ENCODE data around the gene GABRG2.

The GABRG2 gene

GRCh38 chr5:162139190-162139589, 71.6 kb downstream of the GABRG2 start:
- Histone ChIP-seq H3F3A (ENCODE audit: low read depth) (no peaks in the 10 kb centered on the region), H3K9me2 (replicated peaks; ENCODE audit: low read depth, low read length) (no peaks in the 10 kb centered on the region), H3K79me2 (ENCODE audit: insufficient read depth, low read length) (no peaks in the 10 kb centered on the region), H4K20me1 (ENCODE audit: insufficient read depth, low read length, poor library complexity, severe bottlenecking) (no peaks in the 10 kb centered on the region), H3K4me2 (ENCODE audit: low read depth, low read length, poor library complexity, severe bottlenecking) (no peak overlapping the region), H2AFZ (ENCODE audit: low read length) (no peak overlapping the region), H3K9me3 (ENCODE audit: insufficient read depth, low read depth, low read length) (no peaks in the 10 kb centered on the region), H3K4me3 (ENCODE audit: low read length, poor library complexity, severe bottlenecking) (no peak overlapping the region), H3K36me3 (ENCODE audit: insufficient read depth, low read length) (no peaks in the 10 kb centered on the region), H3K4me1 (ENCODE audit: insufficient read depth, low read length, poor library complexity, severe bottlenecking) (no peaks in the 10 kb centered on the region), H3K27me3 (ENCODE audit: insufficient read depth, low read length, poor library complexity, severe bottlenecking) (no peaks in the 10 kb centered on the region), H3K9ac (ENCODE audit: low read depth, low read length, poor library complexity, severe bottlenecking) (no peak overlapping the region)
- TF ChIP-seq CTCF (conservative IDR thresholded peaks at IDR 0.05; ENCODE audit: low read length) (no peak), EZH2phosphoT487 (IDR thresholded peaks at IDR 0.05; ENCODE audit: borderline replicate concordance) (no peak)

GRCh38 chr5:162154242-162154641, 86.7 kb downstream of the GABRG2 start:
- H2AFZ ChIP-seq (ENCODE audit: low read length), result no peak overlapping the region
- H3K27me3 ChIP-seq (ENCODE audit: insufficient read depth, low read length, poor library complexity, severe bottlenecking), result no peaks in the 10 kb centered on the region
- no peak for TF ChIP-seq CTCF (conservative IDR thresholded peaks at IDR 0.05; ENCODE audit: low read length)
- no peak for TF ChIP-seq EZH2phosphoT487 (IDR thresholded peaks at IDR 0.05; ENCODE audit: borderline replicate concordance)
- no peaks in the 10 kb centered on the region for H3K9me3 ChIP-seq (ENCODE audit: insufficient read depth, low read depth, low read length)
- H3K4me3 ChIP-seq (ENCODE audit: low read length, poor library complexity, severe bottlenecking), result no peak overlapping the region
- H3K79me2 ChIP-seq (ENCODE audit: insufficient read depth, low read length), result no peaks in the 10 kb centered on the region
- H3F3A ChIP-seq (ENCODE audit: low read depth), result no peaks in the 10 kb centered on the region
- no peaks in the 10 kb centered on the region for H3K9me2 ChIP-seq (replicated peaks; ENCODE audit: low read depth, low read length)
- H3K4me1 ChIP-seq (ENCODE audit: insufficient read depth, low read length, poor library complexity, severe bottlenecking), result no peaks in the 10 kb centered on the region
- no peak overlapping the region for H3K9ac ChIP-seq (ENCODE audit: low read depth, low read length, poor library complexity, severe bottlenecking)
- H3K4me2 ChIP-seq (ENCODE audit: low read depth, low read length, poor library complexity, severe bottlenecking), result no peak overlapping the region
- no peaks in the 10 kb centered on the region for H4K20me1 ChIP-seq (ENCODE audit: insufficient read depth, low read length, poor library complexity, severe bottlenecking)
- no peaks in the 10 kb centered on the region for H3K36me3 ChIP-seq (ENCODE audit: insufficient read depth, low read length)

- Histone ChIP-seq H3K36me3 (ENCODE audit: insufficient read depth, low read length) (no peaks in the 10 kb centered on the region), H3K4me3 (ENCODE audit: low read length, poor library complexity, severe bottlenecking) (no peak overlapping the region), H3K4me1 (ENCODE audit: insufficient read depth, low read length, poor library complexity, severe bottlenecking) (no peaks in the 10 kb centered on the region), H3K9ac (ENCODE audit: low read depth, low read length, poor library complexity, severe bottlenecking) (no peak overlapping the region), H3K4me2 (ENCODE audit: low read depth, low read length, poor library complexity, severe bottlenecking) (no peak overlapping the region), H3K79me2 (ENCODE audit: insufficient read depth, low read length) (no peaks in the 10 kb centered on the region), H3F3A (ENCODE audit: low read depth) (no peaks in the 10 kb centered on the region), H4K20me1 (ENCODE audit: insufficient read depth, low read length, poor library complexity, severe bottlenecking) (no peaks in the 10 kb centered on the region), H3K27me3 (ENCODE audit: insufficient read depth, low read length, poor library complexity, severe bottlenecking) (no peaks in the 10 kb centered on the region), H2AFZ (ENCODE audit: low read length) (no peak overlapping the region), H3K9me3 (ENCODE audit: insufficient read depth, low read depth, low read length) (no peaks in the 10 kb centered on the region), H3K9me2 (replicated peaks; ENCODE audit: low read depth, low read length) (no peaks in the 10 kb centered on the region)
- TF ChIP-seq EZH2phosphoT487 (IDR thresholded peaks at IDR 0.05; ENCODE audit: borderline replicate concordance) (no peak), CTCF (conservative IDR thresholded peaks at IDR 0.05; ENCODE audit: low read length) (no peak)
Measured at GRCh38 chr5:162160401-162160800, 92.8 kb downstream of the GABRG2 start.

Data from Loucy (cell line).